OCI-LY1 (cell line): ENCODE measurements around the gene ADORA2A.

Experiments
- EZH2 ChIP-seq: fragments of 200-600 bp; sonication (generic), shearing (Covaris generic); IDR thresholded peaks from 2 replicates; pipeline ENCODE4 v1.8.0; 2017; ENCODE audit warnings: borderline replicate concordance, mixed run types, mild to moderate bottlenecking, antibody characterized with exemption, low read length, moderate library complexity, mixed read lengths
- TF ChIP-seq, protein P1 (sequence below): fragments of 200-600 bp; sonication (generic), shearing (Covaris generic); IDR thresholded peaks from 2 replicates; pipeline ENCODE4 v1.5.1; 2017; ENCODE audit warnings: mild to moderate bottlenecking, antibody characterized with exemption, low read length, moderate library complexity, mixed read lengths

DNA sequence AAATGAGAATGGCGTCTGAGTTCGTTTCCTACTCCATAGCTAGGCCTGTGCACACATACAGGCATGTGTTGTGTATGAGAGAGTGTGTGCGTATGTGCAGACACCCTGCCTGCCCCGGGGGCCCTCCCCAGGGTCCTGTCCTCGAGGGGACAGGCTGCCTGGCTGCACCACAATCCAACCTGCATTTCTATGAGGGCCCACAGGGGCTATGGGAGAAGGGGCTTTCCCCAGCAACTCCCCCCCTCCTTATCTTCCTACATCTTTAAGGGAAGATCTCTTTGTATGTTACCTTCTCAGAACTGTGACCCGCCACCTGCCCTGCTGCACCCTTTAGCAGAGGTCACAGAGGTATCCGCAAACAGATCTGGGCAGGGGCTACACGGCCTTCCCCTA is 14.9 kb downstream of the ADORA2A start:
- TF ChIP-seq, protein P1, sequence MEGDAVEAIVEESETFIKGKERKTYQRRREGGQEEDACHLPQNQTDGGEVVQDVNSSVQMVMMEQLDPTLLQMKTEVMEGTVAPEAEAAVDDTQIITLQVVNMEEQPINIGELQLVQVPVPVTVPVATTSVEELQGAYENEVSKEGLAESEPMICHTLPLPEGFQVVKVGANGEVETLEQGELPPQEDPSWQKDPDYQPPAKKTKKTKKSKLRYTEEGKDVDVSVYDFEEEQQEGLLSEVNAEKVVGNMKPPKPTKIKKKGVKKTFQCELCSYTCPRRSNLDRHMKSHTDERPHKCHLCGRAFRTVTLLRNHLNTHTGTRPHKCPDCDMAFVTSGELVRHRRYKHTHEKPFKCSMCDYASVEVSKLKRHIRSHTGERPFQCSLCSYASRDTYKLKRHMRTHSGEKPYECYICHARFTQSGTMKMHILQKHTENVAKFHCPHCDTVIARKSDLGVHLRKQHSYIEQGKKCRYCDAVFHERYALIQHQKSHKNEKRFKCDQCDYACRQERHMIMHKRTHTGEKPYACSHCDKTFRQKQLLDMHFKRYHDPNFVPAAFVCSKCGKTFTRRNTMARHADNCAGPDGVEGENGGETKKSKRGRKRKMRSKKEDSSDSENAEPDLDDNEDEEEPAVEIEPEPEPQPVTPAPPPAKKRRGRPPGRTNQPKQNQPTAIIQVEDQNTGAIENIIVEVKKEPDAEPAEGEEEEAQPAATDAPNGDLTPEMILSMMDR = no peak
- no peak for TF ChIP-seq EZH2
